Smooth muscle cell of the brain vasculature (primary cell): ENCODE data around the gene NNMT.

Source experiments
- DNase-seq: peaks from one replicate; pipeline ENCODE4 v3.0.0-alpha.2; 2012; ENCODE audit warnings: low read depth, low spot score

NNMT gene

DNA sequence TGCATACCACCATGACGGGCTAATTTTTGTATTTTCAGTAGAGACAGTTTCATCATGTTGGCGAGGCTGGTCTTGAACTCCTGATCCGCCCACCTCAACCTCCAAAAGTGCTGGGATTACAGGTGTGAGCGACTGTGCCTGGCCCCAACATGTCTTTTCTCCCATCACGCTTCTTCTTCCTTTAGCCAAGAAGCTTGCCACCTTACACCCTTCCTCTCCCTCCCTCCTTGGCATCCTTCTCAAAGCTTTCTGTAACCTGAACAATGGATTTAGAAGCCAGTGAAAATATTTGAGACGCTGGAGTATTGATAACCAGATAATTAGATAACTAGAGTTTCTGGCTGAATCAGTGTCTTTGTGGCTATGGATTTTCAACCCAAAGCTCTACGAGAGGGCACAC lies 11.3 kb upstream of the NNMT start:
- no peak for DNase-seq

DNA sequence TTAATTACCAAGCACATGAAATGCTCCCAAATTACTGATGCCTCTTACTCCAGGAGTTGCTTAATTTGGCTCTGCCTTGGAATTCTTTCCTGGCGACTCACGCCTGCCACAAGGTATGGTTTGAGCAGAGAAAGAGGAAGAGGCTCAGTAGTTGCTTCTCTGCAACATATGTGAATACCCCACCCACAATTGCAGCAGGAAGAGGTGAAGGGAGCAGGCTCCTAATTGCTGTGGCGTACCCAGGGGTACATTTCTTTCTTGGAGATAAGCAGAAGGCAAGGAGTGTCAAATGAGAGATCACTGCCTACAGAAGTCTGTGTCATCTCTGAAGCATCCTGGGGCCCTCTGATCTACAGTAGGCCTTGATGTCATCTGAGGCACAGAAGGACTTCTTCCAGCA lies 10.6 kb upstream of the NNMT start:
- no peak for DNase-seq

DNA sequence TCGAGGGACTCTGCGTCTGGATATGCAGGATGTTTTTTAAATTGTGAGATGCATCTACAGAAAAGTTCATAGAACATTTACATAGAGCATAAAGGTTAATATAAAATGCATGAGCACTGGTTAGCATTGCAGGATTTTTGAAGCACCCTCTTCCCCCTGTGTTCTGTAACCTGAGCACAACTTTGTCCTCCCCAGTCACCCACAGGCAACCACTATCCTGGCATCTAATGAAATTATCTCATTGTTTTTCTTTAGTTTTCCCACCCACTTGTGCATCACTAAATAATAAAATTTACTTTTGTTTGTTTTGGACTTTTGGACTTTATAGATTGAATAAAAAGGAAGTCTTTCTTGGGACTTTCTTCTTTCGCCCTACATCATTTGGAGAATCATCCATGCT lies 10.0 kb upstream of the NNMT start:
- DNase-seq = no peak

DNA sequence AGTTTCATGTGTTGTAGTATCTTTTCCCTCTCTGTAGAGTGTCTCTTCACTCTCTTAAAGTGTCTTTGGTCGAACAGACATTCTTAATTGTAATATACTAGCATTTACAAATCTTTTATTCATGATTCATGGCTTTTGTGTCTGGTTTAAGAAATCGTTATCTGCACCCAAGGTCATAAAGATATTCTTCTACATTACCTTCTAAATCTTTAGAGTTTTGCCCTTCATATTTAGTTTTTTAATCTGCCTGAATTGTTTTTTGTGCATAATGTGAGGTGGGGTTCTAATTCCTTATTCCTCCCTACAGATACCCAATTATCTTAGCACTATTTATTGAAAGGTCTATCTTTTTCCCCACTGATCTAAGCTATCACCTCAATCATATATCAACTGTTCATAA lies 9.0 kb upstream of the NNMT start:
- DNase-seq = no peak

GRCh38 chr11:114288136-114288535 lies 8.1 kb upstream of the NNMT start:
- no peak for DNase-seq

GRCh38 chr11:114289779-114290178 lies 6.4 kb upstream of the NNMT start:
- no peak for DNase-seq

DNA sequence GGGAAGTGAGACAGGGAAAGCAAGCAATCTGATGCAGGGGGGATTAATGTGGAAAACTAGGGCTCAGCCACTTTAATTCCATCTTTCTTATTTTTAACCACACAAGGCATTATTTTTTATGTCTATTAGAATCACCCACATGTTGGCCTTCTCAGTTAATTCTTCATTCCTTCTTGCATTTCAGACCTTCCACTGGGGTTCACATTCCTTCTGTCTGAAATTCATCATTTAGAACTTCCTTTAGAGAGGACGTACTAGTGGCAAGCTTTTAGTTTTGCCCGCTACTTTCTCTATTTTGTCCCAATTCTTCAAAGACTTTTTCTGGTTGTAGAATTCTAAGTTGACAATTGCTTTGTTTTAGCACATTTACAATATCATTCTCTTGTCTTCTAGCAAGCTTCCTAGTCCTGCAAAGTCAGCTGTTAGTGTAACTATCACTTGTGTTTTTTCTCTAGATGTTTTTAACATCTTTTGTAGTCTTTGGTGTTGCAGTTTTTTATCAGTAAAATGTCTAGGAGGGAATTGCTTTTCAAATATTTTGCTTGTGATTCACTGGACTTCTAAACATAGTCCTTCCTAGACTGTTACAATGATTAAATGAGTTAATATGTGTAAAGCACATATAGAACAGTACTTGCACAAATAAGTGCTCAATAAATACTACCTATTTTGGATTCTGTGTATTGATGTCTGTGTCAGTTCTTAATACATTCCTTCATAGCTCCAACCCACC lies 5.5 kb upstream of the NNMT start:
- DNase-seq = no peak

DNA sequence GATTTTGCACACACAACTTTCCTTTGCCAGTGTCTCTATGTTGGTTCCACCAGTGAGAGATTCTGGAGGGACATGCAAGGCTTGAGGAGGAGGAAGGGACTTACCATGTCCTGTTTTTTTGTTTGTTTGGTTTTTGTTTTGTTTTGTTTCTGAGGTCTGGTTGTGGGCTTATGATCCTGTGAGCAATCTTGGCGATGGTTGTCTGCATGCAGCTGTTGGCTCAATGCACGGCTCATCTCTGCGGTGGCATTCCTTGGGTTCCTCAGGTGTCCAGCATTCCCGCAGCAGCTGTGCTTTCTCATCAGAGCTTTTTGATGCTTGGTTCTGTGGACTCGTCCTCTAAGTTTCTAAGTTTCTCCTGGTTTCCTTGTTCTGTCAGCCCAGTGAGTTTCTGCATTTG lies 4.8 kb upstream of the NNMT start:
- no peak for DNase-seq

- no peak for DNase-seq
These were observed 4.1 kb upstream of the NNMT start for GRCh38 chr11:114291842-114292680.

GRCh38 chr11:114293201-114293711 lies 2.9 kb upstream of the NNMT start:
- DNase-seq = no peak

DNA sequence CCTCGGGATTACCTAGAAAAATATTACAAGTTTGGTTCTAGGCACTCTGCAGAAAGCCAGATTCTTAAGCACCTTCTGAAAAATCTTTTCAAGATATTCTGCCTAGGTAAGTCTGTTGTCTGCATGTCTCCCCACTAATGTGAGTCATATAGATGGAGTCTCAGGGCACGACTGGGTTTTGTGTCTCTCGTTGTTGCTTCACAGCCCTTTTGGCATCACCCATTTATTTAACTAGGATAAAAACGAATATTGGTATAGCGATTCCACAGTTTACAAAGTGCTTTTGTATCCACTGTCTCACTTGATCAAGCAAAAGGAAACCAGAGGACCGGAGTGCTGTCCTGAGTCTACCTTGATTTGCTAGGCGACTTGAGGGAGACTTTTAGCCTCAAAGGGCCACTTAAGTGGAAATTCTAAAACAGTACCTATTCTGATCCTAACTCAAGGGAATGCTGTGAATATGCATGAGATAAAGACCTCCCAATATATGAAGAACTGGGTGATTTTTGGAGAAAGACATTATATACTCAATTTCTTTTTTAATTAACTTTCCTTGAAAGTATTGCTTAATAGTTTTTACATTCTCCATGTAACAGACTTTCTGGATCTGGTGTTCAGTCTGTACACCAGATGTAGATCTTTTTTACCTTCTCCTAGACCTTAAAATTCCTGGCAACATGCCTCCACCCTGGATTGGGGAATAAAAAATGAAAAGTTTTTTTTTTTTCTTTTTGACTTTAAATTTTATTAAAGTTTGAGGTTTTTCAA lies 590 bp downstream of the NNMT start:
- DNase-seq = no peak

DNA sequence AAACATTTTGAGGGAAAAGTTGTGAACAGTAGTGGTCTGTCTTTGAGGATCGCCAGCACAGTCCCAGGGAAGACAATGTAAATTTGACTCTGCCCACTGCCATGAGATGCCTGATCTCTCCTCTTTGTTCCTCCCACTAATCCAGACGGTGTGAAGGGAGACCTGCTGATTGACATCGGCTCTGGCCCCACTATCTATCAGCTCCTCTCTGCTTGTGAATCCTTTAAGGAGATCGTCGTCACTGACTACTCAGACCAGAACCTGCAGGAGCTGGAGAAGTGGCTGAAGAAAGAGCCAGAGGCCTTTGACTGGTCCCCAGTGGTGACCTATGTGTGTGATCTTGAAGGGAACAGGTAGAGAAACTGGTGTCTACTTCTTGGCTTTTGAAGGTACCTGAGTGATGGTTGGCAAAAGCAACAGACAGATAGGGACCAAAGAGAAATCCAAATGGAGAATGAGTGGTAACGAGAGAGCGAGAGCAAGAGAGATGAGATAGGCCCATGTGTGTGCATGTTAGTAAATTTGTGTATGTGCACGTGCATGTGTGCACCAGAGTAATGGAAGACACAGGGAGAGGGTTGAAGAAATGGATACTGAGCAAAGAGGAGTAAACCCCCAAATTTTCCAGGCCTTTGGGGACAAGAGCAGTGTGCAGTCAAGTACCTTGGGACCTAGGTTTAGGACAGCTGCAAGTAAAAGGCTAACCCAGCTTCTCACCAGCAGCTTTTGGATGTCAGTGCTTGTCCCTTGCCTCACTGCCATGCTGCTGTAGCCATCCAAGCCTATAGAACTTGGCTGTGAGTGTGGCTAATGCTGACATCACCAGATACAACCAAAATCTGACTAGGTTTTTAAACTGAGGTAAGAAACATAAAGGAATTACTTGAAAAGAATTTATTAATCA lies 1.9 kb downstream of the NNMT start:
- no peak for DNase-seq

GRCh38 chr11:114298710-114299109 lies 2.5 kb downstream of the NNMT start:
- no peak for DNase-seq

DNA sequence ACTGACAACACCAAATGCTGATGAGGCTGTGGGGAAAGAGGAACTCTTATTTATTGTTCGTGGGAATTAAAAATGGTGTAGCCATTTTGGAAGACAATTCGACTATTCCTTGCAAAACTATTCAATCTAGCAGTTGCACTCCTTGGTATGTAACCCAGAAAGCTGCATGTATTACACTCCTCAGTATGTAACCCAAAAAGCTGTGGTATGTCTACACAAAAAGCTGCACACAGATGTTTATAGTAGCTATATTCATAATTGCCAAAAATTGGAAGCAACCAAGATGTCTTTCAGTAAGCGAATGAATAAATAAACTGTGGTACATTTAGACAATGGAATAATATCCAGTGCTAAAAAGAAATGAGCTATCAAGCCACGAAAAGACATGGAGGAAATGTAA lies 4.9 kb downstream of the NNMT start:
- no peak for DNase-seq

DNA sequence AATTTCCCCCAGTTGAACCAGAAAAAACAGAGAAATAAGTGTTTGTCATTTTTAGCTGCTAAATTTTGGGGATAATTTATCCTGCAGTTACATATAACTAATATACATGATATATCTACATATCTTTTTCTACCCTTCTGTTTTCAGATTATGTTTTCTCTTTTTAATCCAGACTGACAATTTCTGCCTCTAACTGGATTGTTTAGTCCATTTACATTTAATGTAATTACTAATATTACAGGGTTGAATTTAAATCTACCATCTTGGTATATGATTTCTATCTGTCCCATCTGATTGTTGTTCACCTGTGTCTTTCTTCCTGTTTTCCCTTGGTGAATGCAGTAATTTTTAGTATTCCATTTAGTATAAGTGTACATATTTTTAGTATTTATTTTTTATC lies 5.7 kb downstream of the NNMT start:
- DNase-seq = no peak

DNA sequence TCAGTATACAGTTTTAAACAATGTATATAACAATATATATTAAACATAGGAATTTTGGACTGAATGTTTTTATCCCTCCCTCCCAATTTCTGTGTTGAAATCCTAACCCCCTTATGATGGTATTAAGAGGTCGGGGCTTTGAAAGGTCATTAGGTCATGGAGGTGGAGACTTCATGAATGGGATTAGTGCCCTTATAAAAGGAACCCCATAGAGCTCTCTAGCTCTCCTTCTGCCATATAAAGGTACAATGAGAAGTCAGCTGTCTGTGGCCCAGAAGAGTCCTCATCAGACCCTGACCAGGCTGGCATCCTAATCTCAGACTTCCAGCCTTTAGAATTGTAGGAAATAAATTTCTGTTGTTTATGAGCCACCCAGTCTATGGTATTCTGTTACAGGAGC lies 6.5 kb downstream of the NNMT start:
- no peak for DNase-seq

- no peak for DNase-seq
These were observed 7.9 kb downstream of the NNMT start for GRCh38 chr11:114304065-114304464.

DNA sequence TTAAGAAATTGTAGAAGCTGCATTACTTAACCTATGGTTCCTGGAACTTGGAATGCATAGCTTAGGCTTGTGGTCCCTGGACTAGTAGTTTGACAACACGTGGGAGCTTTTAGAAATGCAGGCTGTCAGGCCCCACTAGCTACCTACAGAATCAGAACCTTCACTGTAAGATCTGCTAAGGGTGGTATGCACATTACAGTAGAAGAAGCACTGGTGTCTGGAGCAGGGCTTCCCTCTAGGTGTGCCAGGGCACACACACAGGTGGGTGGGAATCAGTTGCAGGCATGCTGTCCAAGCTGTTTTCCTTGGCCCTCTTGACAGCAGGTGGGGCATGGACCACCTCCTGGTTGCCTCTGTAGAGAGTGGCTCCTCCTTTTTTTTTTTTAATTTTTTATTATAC lies 8.8 kb downstream of the NNMT start:
- DNase-seq = no peak

DNA sequence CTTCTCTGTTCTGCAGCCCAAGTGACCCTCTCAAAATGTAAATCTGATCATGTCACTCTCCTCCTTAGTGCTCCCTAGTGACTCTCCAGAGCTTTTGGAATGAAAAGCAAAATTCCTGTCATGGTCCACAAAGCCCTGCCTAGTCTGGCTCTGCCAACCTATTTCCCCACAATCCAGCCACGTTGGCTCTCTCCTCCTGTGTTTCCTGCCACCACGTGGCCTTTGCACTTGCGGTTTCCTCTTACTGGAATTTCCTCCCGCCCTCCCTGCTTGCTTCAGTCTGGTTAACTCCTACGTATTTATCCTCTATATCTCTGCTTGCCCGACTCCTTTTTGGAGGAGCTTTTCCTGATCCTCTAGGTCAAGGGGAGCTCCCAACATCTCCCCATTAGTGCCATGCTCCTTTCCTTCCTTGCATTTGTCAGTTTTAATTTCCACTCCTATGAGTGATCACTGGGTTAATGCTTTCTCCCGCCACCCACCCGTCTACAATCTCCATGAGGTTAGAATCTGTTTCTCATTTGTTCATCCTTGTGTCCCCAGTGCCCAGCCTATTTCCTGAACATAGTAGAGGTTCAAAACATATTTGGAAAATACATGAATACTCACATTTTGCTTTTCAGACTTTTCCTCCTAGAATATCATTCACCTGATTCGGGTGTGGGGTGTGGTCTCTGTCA lies 11.5 kb downstream of the NNMT start:
- no peak for DNase-seq

DNA sequence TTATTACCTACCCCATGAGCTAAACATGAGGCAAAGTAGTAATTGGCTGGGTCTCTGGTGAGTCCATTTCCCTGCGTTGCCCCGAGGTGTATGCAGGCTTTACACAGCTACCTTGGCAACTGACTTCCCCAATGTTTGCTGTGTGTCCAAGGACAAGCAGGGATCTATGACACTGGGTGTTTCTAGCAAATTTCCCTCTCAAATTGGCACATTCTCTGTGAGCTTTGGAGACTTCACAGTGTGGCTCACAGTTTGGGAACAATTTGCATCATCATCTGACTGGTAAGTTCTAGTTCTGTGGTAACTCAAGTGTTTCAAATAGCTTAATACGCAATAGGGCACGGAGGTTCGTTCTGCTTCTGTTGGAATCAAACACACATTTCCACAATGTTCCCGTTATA lies 12.5 kb downstream of the NNMT start:
- DNase-seq = no peak

GRCh38 chr11:114309517-114309916 lies 13.3 kb downstream of the NNMT start:
- no peak for DNase-seq
